IMR-90 (cell line): ENCODE measurements around the gene PDE11A. TPM values are rescaled to one million over a fixed set of nuclear protein-coding genes. Genes with fewer than 3 reads are reported as not detected.

ENCODE experiments used
- ATAC-seq: fragments of 200-7000 bp; cut with Tn5 transposase; 2 replicates; pipeline ENCODE4 v1.9.1; 2020; ENCODE audit warnings: low read depth, mild to moderate bottlenecking, moderate library complexity
- BruUV-seq: library from RNA; stranded (reverse); fragments of 400-500 nt; replicated peaks from 2 replicates; lab custom pipeline; 2021; lab: Mats Ljungman, UMichigan
- CTCF ChIA-PET: fragments of 300-600 bp; formaldehyde crosslinking; extraction: SDS; loops from one replicate; lab custom pipeline; 2021; ENCODE audit warnings: antibody characterized with exemption; lab: Yijun Ruan, JAX
- POLR2A ChIA-PET: fragments of 300-600 bp; sonication (Branson Sonifier 250); formaldehyde crosslinking; loops from one replicate; lab custom pipeline; 2022; ENCODE audit warnings: antibody characterized with exemption; ENCODE audit not compliant: unreplicated experiment; lab: Charles Lee
- DNase-seq: peaks from one replicate; pipeline ENCODE4 v3.0.0; 2013
- H2AFZ ChIP-seq: replicated peaks from 2 replicates; pipeline ENCODE3; 2013; ENCODE audit warnings: low read length, mild to moderate bottlenecking; ENCODE audit not compliant: poor library complexity
- H2AK5ac ChIP-seq: 2 replicates; pipeline ENCODE4 v1.6.1; 2013; ENCODE audit warnings: low read depth, low read length, inconsistent platforms
- H2AK9ac ChIP-seq: replicated peaks from 2 replicates; pipeline ENCODE3; 2013; ENCODE audit warnings: mild to moderate bottlenecking, low read depth, low read length, moderate library complexity; ENCODE audit not compliant: poor library complexity
- H2BK120ac ChIP-seq: 2 replicates; pipeline ENCODE4 v1.6.1; 2013; ENCODE audit warnings: low read depth, low read length, inconsistent platforms
- H2BK15ac ChIP-seq: 3 replicates; pipeline ENCODE4 v1.6.1; 2013; ENCODE audit warnings: low read depth, low read length, inconsistent platforms
- H2BK20ac ChIP-seq: 2 replicates; pipeline ENCODE4 v1.6.1; 2013; ENCODE audit warnings: low read depth, mild to moderate bottlenecking, inconsistent platforms, low read length, moderate library complexity
- H2BK5ac ChIP-seq: 2 replicates; pipeline ENCODE4 v1.6.1; 2013; ENCODE audit warnings: mild to moderate bottlenecking, low read depth, low read length, inconsistent platforms; ENCODE audit not compliant: poor library complexity, severe bottlenecking
- H3K14ac ChIP-seq: replicated peaks from 2 replicates; pipeline ENCODE4 v1.6.1; 2013; ENCODE audit warnings: low read depth, low read length, inconsistent platforms
- H3K18ac ChIP-seq: 2 replicates; pipeline ENCODE4 v1.6.1; 2013; ENCODE audit warnings: low read depth, low read length, control low read depth
- H3K23ac ChIP-seq: 2 replicates; pipeline ENCODE4 v1.6.1; 2013; ENCODE audit warnings: low read depth, low read length, inconsistent platforms
- H3K27ac ChIP-seq: 2 replicates; pipeline ENCODE4 v1.5.1; 2013; ENCODE audit warnings: mild to moderate bottlenecking, control low read depth, low read length; ENCODE audit not compliant: insufficient read depth
- H3K27me3 ChIP-seq: 2 replicates; pipeline ENCODE4 v1.6.1; 2013; ENCODE audit warnings: low read length; ENCODE audit not compliant: control insufficient read depth, insufficient read depth
- H3K36me3 ChIP-seq: 2 replicates; pipeline ENCODE4 v1.6.1; 2013; ENCODE audit warnings: low read length, mixed read lengths; ENCODE audit not compliant: control insufficient read depth, insufficient read depth
- H3K4ac ChIP-seq: 2 replicates; pipeline ENCODE4 v1.6.1; 2013; ENCODE audit warnings: low read depth, low read length, inconsistent platforms
- H3K4me1 ChIP-seq: 2 replicates; pipeline ENCODE4 v1.6.1; 2013; ENCODE audit warnings: low read length, mixed read lengths; ENCODE audit not compliant: control insufficient read depth, insufficient read depth
- H3K4me2 ChIP-seq: 2 replicates; pipeline ENCODE4 v1.6.1; 2013; ENCODE audit warnings: low read depth, mild to moderate bottlenecking, control low read depth, low read length, moderate library complexity
- H3K4me3 ChIP-seq: 2 replicates; pipeline ENCODE4 v1.5.1; 2013; ENCODE audit warnings: low read depth, mild to moderate bottlenecking, control low read depth, low read length, moderate library complexity; ENCODE audit not compliant: insufficient read depth
- H3K56ac ChIP-seq: 2 replicates; pipeline ENCODE4 v1.6.1; 2013; ENCODE audit warnings: low read length, inconsistent platforms; ENCODE audit not compliant: insufficient read depth; ENCODE audit errors: extremely low read depth
- H3K79me1 ChIP-seq, 2 experiments: 2 replicates each; pipeline ENCODE4 v1.6.1; 2013; ENCODE audit warnings: low read length in 2 of 2, inconsistent platforms in 1 of 2, low read depth in 1 of 2
- H3K9ac ChIP-seq: 2 replicates; pipeline ENCODE4 v1.6.1; 2013; ENCODE audit warnings: low read depth, low read length, control low read depth
- H3K9me1 ChIP-seq: 2 replicates; pipeline ENCODE4 v1.6.1; 2013; ENCODE audit warnings: low read length, inconsistent platforms; ENCODE audit not compliant: insufficient read depth
- H3K9me3 ChIP-seq: 2 replicates; pipeline ENCODE4 v1.6.1; 2013; ENCODE audit warnings: low read length; ENCODE audit not compliant: control insufficient read depth, insufficient read depth
- H4K20me1 ChIP-seq: 2 replicates; pipeline ENCODE4 v1.6.1; 2013; ENCODE audit warnings: low read length, inconsistent platforms; ENCODE audit not compliant: insufficient read depth
- H4K5ac ChIP-seq: 2 replicates; pipeline ENCODE4 v1.6.1; 2013; ENCODE audit warnings: mild to moderate bottlenecking, low read depth, low read length, control low read depth
- H4K8ac ChIP-seq, 2 experiments: 2 replicates each; pipeline ENCODE4 v1.6.1; 2013; ENCODE audit warnings: low read depth in 2 of 2, low read length in 2 of 2, control low read depth in 1 of 2, inconsistent platforms in 1 of 2
- H4K91ac ChIP-seq: 2 replicates; pipeline ENCODE4 v1.6.1; 2013; ENCODE audit warnings: low read depth, low read length, inconsistent platforms; ENCODE audit not compliant: insufficient read depth
- SMC3 ChIP-seq: fragments of 150-350 bp; IDR thresholded peaks from 2 replicates; pipeline ENCODE4 v1.6.1; 2016; ENCODE audit warnings: low read depth, mild to moderate bottlenecking, antibody characterized with exemption, low read length, moderate library complexity
- USF2 ChIP-seq: fragments of 150-350 bp; IDR thresholded peaks from 2 replicates; pipeline ENCODE4 v1.6.1; 2017; ENCODE audit warnings: mild to moderate bottlenecking, antibody characterized with exemption, low read length, low read depth
- WGBS, 2 experiments: methylation state at CpG; one replicate each; pipeline versions ENCODE4 v1.1.5 to v1.1.7; 2013; ENCODE audit warnings: missing lambda C conversion rate in 2 of 2; ENCODE audit not compliant: insufficient read length in 1 of 2; ENCODE audit errors: extremely low coverage in 2 of 2; 5-methylcytosine and 5-hydroxymethylcytosine counted together
- dilution Hi-C: fragments of 300-500 bp; cut with HindIII; formaldehyde crosslinking; loops from one replicate; pipeline ENCODE4 v1.14.3; 2018; ENCODE audit warnings: low sequenced_read_pairs; ENCODE audit not compliant: unreplicated experiment
- in situ Hi-C: fragments of 300-500 bp; cut with MboI; formaldehyde crosslinking; loops from 3 replicates; pipeline ENCODE4 v1.14.3; 2019; ENCODE audit warnings: low sequenced_read_pairs, inconsistent platforms, mixed read lengths
- intact Hi-C: fragments of 100-400 bp; cut with micrococcal nuclease; formaldehyde crosslinking; loops from 2 replicates; pipeline ENCODE4 v1.10.0; 2022
- polyA plus RNA-seq, 3 experiments: library from polyadenylated mRNA; depleted of rRNA; stranded (reverse); fragments of >200 nt; gene quantifications; 2 replicates each; pipeline ENCODE4 v1.2.3, GENCODE V29; 2012; ENCODE audit warnings: low replicate concordance in 1 of 3
- total RNA-seq: library from RNA; depleted of rRNA; stranded (reverse); fragments of >200 nt; gene quantifications from 2 replicates; pipeline ENCODE4 v1.2.3, GENCODE V29; 2012

The PDE11A gene
- total and polyA plus RNA-seq, 2 of the 4 experiments (the other 2 are of a cell fraction): 0.21 to 0.72 TPM

GRCh38 chr2:177596866-177597265 is 475.7 kb downstream of the PDE11A start:
- Histone ChIP-seq H4K20me1 (no peaks in the 10 kb centered on the region), H3K56ac (no peak overlapping the region), H3K27ac (no peak overlapping the region), H3K23ac (no peak overlapping the region), H2AK9ac (no peak overlapping the region), H3K4me2 (no peak overlapping the region), H3K9ac (no peak overlapping the region), H3K36me3 (no peaks in the 10 kb centered on the region), H3K79me1 (no peaks in the 10 kb centered on the region), H4K91ac (no peak overlapping the region), H2BK20ac (no peak overlapping the region), H4K8ac (no peak overlapping the region), H3K9me3 (no peaks in the 10 kb centered on the region), H2BK15ac (no peak overlapping the region), H3K18ac (no peak overlapping the region), H2AK5ac (no peak overlapping the region), H3K4me3 (no peak overlapping the region), H3K4ac (no peak overlapping the region), H3K14ac (no peak overlapping the region), H3K9me1 (no peaks in the 10 kb centered on the region), H2BK120ac (no peak overlapping the region), H4K5ac (no peak overlapping the region), H3K27me3 (peaks cover 14% of the 10 kb centered on the region), H3K4me1 (no peaks in the 10 kb centered on the region), H2AFZ (no peak overlapping the region), H2BK5ac (no peak overlapping the region)
- no peak for ATAC-seq
- ChIA-PET POLR2A (no interaction called here), CTCF (interaction anchor here (1.5 kb wide), 1 partner anchor 7 kb away, joined by 3 read pairs; no protein-coding TSS in a partner anchor)
- no peak for TF ChIP-seq USF2
- TF ChIP-seq SMC3: no peak
- dilution Hi-C loops (no loop called here), intact Hi-C loops (no loop called here), in situ Hi-C loops (no loop called here)
- BruUV-seq: no TSS peak
- no CpG with 5 or more reads among the region's 1 CpG for WGBS, 2 experiments
- DNase-seq: no peak
